ENCODE measurements around the gene ZNF618.

DNA sequence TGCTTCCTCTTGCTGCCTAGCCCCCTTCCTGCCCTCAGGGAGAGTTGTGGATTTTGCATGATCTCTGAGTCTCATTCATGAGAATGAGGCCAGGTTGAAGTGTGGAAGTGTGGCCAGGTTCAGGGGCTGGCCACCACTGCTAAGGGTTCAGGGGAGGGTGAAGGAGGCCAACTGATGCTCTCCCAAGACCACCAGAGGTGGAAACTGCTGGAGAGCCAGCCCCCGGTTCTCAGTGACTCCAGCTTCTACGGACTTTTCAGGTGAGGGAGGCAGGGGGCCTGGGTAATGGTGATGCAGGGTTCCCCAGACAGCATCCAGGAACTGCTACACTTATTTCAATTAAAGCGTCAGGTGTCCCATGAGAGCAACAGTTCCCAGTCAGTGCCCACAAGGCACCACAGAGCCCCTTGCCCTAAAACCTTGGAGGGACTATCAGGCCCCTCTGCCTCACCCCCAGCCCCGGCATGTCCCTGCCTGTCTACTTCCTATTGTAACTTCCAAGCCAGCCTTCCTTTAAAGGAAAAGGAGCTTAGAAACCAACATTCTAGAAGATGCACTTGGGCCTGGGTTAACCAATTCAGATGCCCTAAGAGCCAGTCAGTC lies 151.9 kb downstream of the ZNF618 start:
- TF ChIP-seq, protein P1, sequence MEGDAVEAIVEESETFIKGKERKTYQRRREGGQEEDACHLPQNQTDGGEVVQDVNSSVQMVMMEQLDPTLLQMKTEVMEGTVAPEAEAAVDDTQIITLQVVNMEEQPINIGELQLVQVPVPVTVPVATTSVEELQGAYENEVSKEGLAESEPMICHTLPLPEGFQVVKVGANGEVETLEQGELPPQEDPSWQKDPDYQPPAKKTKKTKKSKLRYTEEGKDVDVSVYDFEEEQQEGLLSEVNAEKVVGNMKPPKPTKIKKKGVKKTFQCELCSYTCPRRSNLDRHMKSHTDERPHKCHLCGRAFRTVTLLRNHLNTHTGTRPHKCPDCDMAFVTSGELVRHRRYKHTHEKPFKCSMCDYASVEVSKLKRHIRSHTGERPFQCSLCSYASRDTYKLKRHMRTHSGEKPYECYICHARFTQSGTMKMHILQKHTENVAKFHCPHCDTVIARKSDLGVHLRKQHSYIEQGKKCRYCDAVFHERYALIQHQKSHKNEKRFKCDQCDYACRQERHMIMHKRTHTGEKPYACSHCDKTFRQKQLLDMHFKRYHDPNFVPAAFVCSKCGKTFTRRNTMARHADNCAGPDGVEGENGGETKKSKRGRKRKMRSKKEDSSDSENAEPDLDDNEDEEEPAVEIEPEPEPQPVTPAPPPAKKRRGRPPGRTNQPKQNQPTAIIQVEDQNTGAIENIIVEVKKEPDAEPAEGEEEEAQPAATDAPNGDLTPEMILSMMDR (IDR thresholded peaks at IDR 0.05): no peak
- TF ChIP-seq POLR2AphosphoS5 (IDR thresholded peaks at IDR 0.05): no peak

All from stomach (tissue), 4 donors.